ENCODE data around the gene ACBD7. TPM values are rescaled to one million over a fixed set of nuclear protein-coding genes. Genes with fewer than 3 reads are reported as not detected.

Gene ACBD7
- total and polyA plus RNA-seq, 9 of the 15 experiments (the other 6 are each of a cell fraction or from before 2014, with no cell fraction given) = 0.21 to 3.2 (median 0.84) TPM

DNA sequence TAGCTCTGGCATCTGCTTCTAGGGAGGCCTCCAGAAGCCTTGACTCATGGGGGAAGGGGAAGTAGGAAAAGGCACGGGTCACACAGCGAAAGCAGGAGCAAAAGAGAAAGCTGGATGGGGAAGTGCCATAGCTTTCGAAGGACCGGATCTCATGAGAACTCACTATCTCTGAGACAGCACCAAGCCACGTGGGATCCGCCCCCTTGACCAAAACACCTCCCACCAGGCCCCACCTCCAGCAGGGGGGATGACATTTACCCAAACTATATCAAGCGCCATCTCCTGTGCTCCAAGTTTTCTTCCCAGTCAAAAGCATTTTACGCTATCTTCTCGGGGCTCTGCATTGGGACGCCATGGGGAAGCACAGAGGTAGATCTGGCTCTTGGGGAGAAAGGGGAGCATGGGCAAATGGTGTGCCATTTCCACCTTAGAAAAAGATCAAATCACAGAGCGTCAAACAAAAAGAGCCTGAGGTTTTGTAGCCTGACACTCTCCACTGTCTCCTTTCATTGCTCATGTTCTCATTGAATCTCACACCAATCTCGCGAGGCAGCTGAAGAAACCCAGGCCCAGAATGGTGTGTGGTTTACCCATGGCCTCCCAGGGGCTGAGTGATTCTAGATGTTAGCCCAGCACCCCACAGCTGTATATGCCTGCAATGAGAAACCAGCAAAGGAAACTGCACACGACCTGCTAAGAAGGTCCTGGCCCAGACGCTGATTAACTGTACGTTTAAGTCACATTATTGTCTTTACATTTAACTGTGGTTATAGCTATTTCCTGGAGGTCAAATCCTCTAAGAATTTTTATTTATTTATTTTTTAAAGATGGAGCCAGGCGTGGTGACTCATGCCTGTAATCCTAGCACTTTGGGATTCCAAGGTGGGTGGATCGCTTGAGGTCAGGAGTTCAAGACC lies 52.9 kb downstream of the ACBD7 start (continued):
- peak; percentile 78 for TF ChIP-seq MGA (IDR thresholded peaks at IDR 0.05)
- peak; percentile 73 to 75 for TF ChIP-seq FOXK2 (conservative IDR thresholded peaks at IDR 0.05 in 1 of 2, IDR thresholded peaks at IDR 0.05 in 1 of 2; ENCODE audit: low read depth in 2 of 2)
- TF ChIP-seq, protein P1, sequence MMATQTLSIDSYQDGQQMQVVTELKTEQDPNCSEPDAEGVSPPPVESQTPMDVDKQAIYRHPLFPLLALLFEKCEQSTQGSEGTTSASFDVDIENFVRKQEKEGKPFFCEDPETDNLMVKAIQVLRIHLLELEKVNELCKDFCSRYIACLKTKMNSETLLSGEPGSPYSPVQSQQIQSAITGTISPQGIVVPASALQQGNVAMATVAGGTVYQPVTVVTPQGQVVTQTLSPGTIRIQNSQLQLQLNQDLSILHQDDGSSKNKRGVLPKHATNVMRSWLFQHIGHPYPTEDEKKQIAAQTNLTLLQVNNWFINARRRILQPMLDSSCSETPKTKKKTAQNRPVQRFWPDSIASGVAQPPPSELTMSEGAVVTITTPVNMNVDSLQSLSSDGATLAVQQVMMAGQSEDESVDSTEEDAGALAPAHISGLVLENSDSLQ (IDR thresholded peaks at IDR 0.05) = 0 out of 2 replicates have a peak, but pooled peaks have one; percentile 20
- TF ChIP-seq, protein P2, sequence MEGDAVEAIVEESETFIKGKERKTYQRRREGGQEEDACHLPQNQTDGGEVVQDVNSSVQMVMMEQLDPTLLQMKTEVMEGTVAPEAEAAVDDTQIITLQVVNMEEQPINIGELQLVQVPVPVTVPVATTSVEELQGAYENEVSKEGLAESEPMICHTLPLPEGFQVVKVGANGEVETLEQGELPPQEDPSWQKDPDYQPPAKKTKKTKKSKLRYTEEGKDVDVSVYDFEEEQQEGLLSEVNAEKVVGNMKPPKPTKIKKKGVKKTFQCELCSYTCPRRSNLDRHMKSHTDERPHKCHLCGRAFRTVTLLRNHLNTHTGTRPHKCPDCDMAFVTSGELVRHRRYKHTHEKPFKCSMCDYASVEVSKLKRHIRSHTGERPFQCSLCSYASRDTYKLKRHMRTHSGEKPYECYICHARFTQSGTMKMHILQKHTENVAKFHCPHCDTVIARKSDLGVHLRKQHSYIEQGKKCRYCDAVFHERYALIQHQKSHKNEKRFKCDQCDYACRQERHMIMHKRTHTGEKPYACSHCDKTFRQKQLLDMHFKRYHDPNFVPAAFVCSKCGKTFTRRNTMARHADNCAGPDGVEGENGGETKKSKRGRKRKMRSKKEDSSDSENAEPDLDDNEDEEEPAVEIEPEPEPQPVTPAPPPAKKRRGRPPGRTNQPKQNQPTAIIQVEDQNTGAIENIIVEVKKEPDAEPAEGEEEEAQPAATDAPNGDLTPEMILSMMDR (IDR thresholded peaks at IDR 0.05 in 2 of 3, conservative IDR thresholded peaks at IDR 0.05 in 1 of 3; ENCODE audit: insufficient read depth in 2 of 3, low read depth in 1 of 3, low read length in 3 of 3) = peak in 1 of 3 experiments; percentile 22; a peak in 2 of 6 replicates
- TF ChIP-seq, protein P3, sequence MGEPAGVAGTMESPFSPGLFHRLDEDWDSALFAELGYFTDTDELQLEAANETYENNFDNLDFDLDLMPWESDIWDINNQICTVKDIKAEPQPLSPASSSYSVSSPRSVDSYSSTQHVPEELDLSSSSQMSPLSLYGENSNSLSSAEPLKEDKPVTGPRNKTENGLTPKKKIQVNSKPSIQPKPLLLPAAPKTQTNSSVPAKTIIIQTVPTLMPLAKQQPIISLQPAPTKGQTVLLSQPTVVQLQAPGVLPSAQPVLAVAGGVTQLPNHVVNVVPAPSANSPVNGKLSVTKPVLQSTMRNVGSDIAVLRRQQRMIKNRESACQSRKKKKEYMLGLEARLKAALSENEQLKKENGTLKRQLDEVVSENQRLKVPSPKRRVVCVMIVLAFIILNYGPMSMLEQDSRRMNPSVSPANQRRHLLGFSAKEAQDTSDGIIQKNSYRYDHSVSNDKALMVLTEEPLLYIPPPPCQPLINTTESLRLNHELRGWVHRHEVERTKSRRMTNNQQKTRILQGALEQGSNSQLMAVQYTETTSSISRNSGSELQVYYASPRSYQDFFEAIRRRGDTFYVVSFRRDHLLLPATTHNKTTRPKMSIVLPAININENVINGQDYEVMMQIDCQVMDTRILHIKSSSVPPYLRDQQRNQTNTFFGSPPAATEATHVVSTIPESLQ (CRISPR knock-in tag; IDR thresholded peaks at IDR 0.05) = 0 out of 2 replicates have a peak, but pooled peaks have one; percentile 59
- TF ChIP-seq FOSL1 (tag; conservative IDR thresholded peaks at IDR 0.05) = peak; percentile 35; the same call in 1 of the 2 replicates
- TF ChIP-seq KAT8 (IDR thresholded peaks at IDR 0.05; ENCODE audit: low read depth) = no peak
- no peak for TF ChIP-seq HCFC1 (IDR thresholded peaks at IDR 0.05; ENCODE audit: low read depth, low read length)
- TF ChIP-seq ELF2 (CRISPR knock-in tag; IDR thresholded peaks at IDR 0.05) = 0 out of 2 replicates have a peak, but pooled peaks have one; percentile 14
